ENCODE data around the gene ALX4.

DNA sequence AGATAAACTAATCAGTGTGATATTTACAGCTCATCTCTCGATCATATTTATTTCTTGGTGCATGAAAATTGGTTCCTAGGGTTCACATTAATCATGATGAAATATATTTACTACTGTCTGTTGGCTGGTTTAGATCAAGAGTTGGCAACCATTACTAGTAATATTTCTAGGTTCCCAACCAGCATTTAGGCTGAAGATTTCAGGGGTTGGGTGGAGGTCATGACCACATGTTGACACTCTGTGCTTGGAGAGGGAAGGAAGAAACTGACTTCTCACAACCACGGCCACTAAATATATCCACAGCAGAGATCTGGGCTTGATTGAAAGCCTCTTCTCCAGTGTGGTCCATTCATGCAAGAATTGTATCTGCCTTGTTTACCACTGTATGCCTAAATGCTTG is 87.9 kb downstream of the ALX4 start:
- TF ChIP-seq POLR2A (IDR thresholded peaks at IDR 0.05; ENCODE audit: low read depth, low read length) (no peak), POLR2AphosphoS5 (IDR thresholded peaks at IDR 0.05; ENCODE audit: low read depth, low read length) (no peak)

Data from GM12892 (cell line).